LNCAP (cell line): ENCODE results near the gene DNMT3L.

ENCODE experiments used
- CTCF ChIP-seq: fragments of 450-650 bp; IDR thresholded peaks from 2 replicates; pipeline ENCODE4 v1.5.1; 2017; ENCODE audit warnings: mild to moderate bottlenecking

The DNMT3L gene

GRCh38 chr21:44292812-44293195 lies 31.1 kb upstream of the DNMT3L start:
- TF ChIP-seq CTCF = no peak

- TF ChIP-seq CTCF = no peak
Measured at GRCh38 chr21:44291936-44292811, 30.5 kb upstream of the DNMT3L start.

- no peak for TF ChIP-seq CTCF
Measured at GRCh38 chr21:44291078-44291935, 29.6 kb upstream of the DNMT3L start.

- no peak for TF ChIP-seq CTCF
Measured at GRCh38 chr21:44290327-44291077, 28.8 kb upstream of the DNMT3L start.

- no peak for TF ChIP-seq CTCF
Measured at GRCh38 chr21:44289381-44290010, 27.8 kb upstream of the DNMT3L start.

- TF ChIP-seq CTCF = no peak
Measured at GRCh38 chr21:44288251-44289110, 26.8 kb upstream of the DNMT3L start.
